NB4 (cell line): ENCODE results near the gene CHAF1A.

ENCODE experiments used
- MAX ChIP-seq: IDR thresholded peaks from 2 replicates; pipeline ENCODE4 v1.6.1; 2011; ENCODE audit warnings: low read depth, low read length
- MYC ChIP-seq: IDR thresholded peaks from 2 replicates; pipeline ENCODE4 v1.6.1; 2011; ENCODE audit warnings: low read depth, low read length
- POLR2A ChIP-seq: IDR thresholded peaks from 2 replicates; pipeline ENCODE4 v1.6.1; 2011; ENCODE audit warnings: mild to moderate bottlenecking; ENCODE audit not compliant: insufficient read length; ENCODE audit errors: extremely low read depth
- TF ChIP-seq, protein P1 (sequence below): IDR thresholded peaks from one replicate; pipeline ENCODE4 v1.5.1; 2012; ENCODE audit warnings: low read depth, low read length

- TF ChIP-seq, protein P1, sequence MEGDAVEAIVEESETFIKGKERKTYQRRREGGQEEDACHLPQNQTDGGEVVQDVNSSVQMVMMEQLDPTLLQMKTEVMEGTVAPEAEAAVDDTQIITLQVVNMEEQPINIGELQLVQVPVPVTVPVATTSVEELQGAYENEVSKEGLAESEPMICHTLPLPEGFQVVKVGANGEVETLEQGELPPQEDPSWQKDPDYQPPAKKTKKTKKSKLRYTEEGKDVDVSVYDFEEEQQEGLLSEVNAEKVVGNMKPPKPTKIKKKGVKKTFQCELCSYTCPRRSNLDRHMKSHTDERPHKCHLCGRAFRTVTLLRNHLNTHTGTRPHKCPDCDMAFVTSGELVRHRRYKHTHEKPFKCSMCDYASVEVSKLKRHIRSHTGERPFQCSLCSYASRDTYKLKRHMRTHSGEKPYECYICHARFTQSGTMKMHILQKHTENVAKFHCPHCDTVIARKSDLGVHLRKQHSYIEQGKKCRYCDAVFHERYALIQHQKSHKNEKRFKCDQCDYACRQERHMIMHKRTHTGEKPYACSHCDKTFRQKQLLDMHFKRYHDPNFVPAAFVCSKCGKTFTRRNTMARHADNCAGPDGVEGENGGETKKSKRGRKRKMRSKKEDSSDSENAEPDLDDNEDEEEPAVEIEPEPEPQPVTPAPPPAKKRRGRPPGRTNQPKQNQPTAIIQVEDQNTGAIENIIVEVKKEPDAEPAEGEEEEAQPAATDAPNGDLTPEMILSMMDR = no peak
- no peak for TF ChIP-seq POLR2A
- no peak for TF ChIP-seq MYC
- no peak for TF ChIP-seq MAX
These were observed 30.1 kb upstream of the CHAF1A start for GRCh38 chr19:4372165-4373012.
